ENCODE measurements around the gene PRR12.
A peak's percentile ranks its signal among the peaks of the same experiment; 100 is the strongest.

Gene PRR12

GRCh38 chr19:49567861-49568441, 23.0 kb upstream of the PRR12 start:
- Histone ChIP-seq H3K4me1 (ENCODE audit: control insufficient read depth, low read depth, low read length) (no peaks in the 10 kb centered on the region), H3K27me3 (ENCODE audit: control insufficient read depth, insufficient read depth, low read length) (no peaks in the 10 kb centered on the region), H3K9me3 (ENCODE audit: control insufficient read depth, low read depth, low read length) (no peaks in the 10 kb centered on the region), H3K9ac (ENCODE audit: low read length) (no peak overlapping the region), H3K27ac (ENCODE audit: low read length) (no peak overlapping the region), H3K4me3 (ENCODE audit: low read length) (no peak overlapping the region), H3K36me3 (ENCODE audit: control insufficient read depth, low read depth, low read length) (no peaks in the 10 kb centered on the region)

GRCh38 chr19:49570138-49570856, 20.7 kb upstream of the PRR12 start:
- Histone ChIP-seq H3K9ac (ENCODE audit: low read length) (no peak overlapping the region), H3K9me3 (ENCODE audit: control insufficient read depth, low read depth, low read length) (no peaks in the 10 kb centered on the region), H3K4me1 (ENCODE audit: control insufficient read depth, low read depth, low read length) (no peaks in the 10 kb centered on the region), H3K27ac (ENCODE audit: low read length) (no peak overlapping the region), H3K27me3 (ENCODE audit: control insufficient read depth, insufficient read depth, low read length) (no peaks in the 10 kb centered on the region), H3K4me3 (ENCODE audit: low read length) (no peak overlapping the region), H3K36me3 (ENCODE audit: control insufficient read depth, low read depth, low read length) (peaks cover 9% of the 10 kb centered on the region)

- no peak overlapping the region for H3K9ac ChIP-seq (ENCODE audit: low read length)
These were observed 19.8 kb upstream of the PRR12 start for GRCh38 chr19:49570997-49571676.

GRCh38 chr19:49573009-49573408, 18.0 kb upstream of the PRR12 start:
- H3K4me3 ChIP-seq (ENCODE audit: low read length), result no peak overlapping the region
- no peaks in the 10 kb centered on the region for H3K27me3 ChIP-seq (ENCODE audit: control insufficient read depth, insufficient read depth, low read length)
- H3K9me3 ChIP-seq (ENCODE audit: control insufficient read depth, low read depth, low read length), result no peaks in the 10 kb centered on the region
- no peak overlapping the region for H3K27ac ChIP-seq (ENCODE audit: low read length)
- H3K9ac ChIP-seq (ENCODE audit: low read length), result no peak overlapping the region
- no peaks in the 10 kb centered on the region for H3K4me1 ChIP-seq (ENCODE audit: control insufficient read depth, low read depth, low read length)
- H3K36me3 ChIP-seq (ENCODE audit: control insufficient read depth, low read depth, low read length), result peaks cover 16% of the 10 kb centered on the region

More at GRCh38 chr19:49570997-49571676, 19.8 kb upstream of the PRR12 start:
- Histone ChIP-seq H3K4me3 (ENCODE audit: low read length) (no peak overlapping the region), H3K27ac (ENCODE audit: low read length) (no peak overlapping the region), H3K36me3 (ENCODE audit: control insufficient read depth, low read depth, low read length) (peaks cover 15% of the 10 kb centered on the region), H3K27me3 (ENCODE audit: control insufficient read depth, insufficient read depth, low read length) (no peaks in the 10 kb centered on the region), H3K9me3 (ENCODE audit: control insufficient read depth, low read depth, low read length) (no peaks in the 10 kb centered on the region), H3K4me1 (ENCODE audit: control insufficient read depth, low read depth, low read length) (no peaks in the 10 kb centered on the region)

- Histone ChIP-seq H3K9me3 (ENCODE audit: control insufficient read depth, low read depth, low read length) (no peaks in the 10 kb centered on the region), H3K4me3 (ENCODE audit: low read length) (no peak overlapping the region), H3K27ac (ENCODE audit: low read length) (no peak overlapping the region), H3K36me3 (ENCODE audit: control insufficient read depth, low read depth, low read length) (peaks cover 16% of the 10 kb centered on the region), H3K27me3 (ENCODE audit: control insufficient read depth, insufficient read depth, low read length) (no peaks in the 10 kb centered on the region), H3K4me1 (ENCODE audit: control insufficient read depth, low read depth, low read length) (no peaks in the 10 kb centered on the region), H3K9ac (ENCODE audit: low read length) (no peak overlapping the region)
These were observed 17.6 kb upstream of the PRR12 start for GRCh38 chr19:49573425-49573824.

GRCh38 chr19:49574206-49574755, 16.7 kb upstream of the PRR12 start:
- Histone ChIP-seq H3K9ac (ENCODE audit: low read length) (no peak overlapping the region), H3K27me3 (ENCODE audit: control insufficient read depth, insufficient read depth, low read length) (no peaks in the 10 kb centered on the region), H3K9me3 (ENCODE audit: control insufficient read depth, low read depth, low read length) (no peaks in the 10 kb centered on the region), H3K27ac (ENCODE audit: low read length) (no peak overlapping the region), H3K4me3 (ENCODE audit: low read length) (no peak overlapping the region), H3K4me1 (ENCODE audit: control insufficient read depth, low read depth, low read length) (no peaks in the 10 kb centered on the region), H3K36me3 (ENCODE audit: control insufficient read depth, low read depth, low read length) (peaks cover 16% of the 10 kb centered on the region)

- no peaks in the 10 kb centered on the region for H3K9me3 ChIP-seq (ENCODE audit: control insufficient read depth, low read depth, low read length)
- H3K27me3 ChIP-seq (ENCODE audit: control insufficient read depth, insufficient read depth, low read length), result no peaks in the 10 kb centered on the region
- H3K27ac ChIP-seq (ENCODE audit: low read length), result no peak overlapping the region
- H3K9ac ChIP-seq (ENCODE audit: low read length), result peak overlapping the region; percentile 77
- H3K36me3 ChIP-seq (ENCODE audit: control insufficient read depth, low read depth, low read length), result peaks cover 14% of the 10 kb centered on the region
- peak overlapping the region; percentile 76 for H3K4me3 ChIP-seq (ENCODE audit: low read length)
- no peaks in the 10 kb centered on the region for H3K4me1 ChIP-seq (ENCODE audit: control insufficient read depth, low read depth, low read length)
These were observed 11.8 kb upstream of the PRR12 start for GRCh38 chr19:49579193-49579592.

GRCh38 chr19:49579947-49580263, 11.1 kb upstream of the PRR12 start:
- Histone ChIP-seq H3K9me3 (ENCODE audit: control insufficient read depth, low read depth, low read length) (no peaks in the 10 kb centered on the region), H3K27ac (ENCODE audit: low read length) (no peak overlapping the region), H3K4me1 (ENCODE audit: control insufficient read depth, low read depth, low read length) (peaks cover 3% of the 10 kb centered on the region)

GRCh38 chr19:49580264-49581006, 10.5 kb upstream of the PRR12 start, which contains the start of gene NOSIP:
NOSIP (minus strand) TSS chr19:49580556; CDS start chr19:49560691, 19,865 bp downstream.
- Histone ChIP-seq H3K27ac (ENCODE audit: low read length) (no peak within 1 kb of the TSS), H3K36me3 (ENCODE audit: control insufficient read depth, low read depth, low read length) (peaks cover 6% of the 10 kb centered on the region), H3K4me3 (ENCODE audit: low read length) (peak within 1 kb of the TSS; percentile 76)

More at GRCh38 chr19:49579947-49580263, 11.1 kb upstream of the PRR12 start:
- Histone ChIP-seq H3K9ac (ENCODE audit: low read length) (peak overlapping the region; percentile 77), H3K36me3 (ENCODE audit: control insufficient read depth, low read depth, low read length) (peaks cover 10% of the 10 kb centered on the region), H3K27me3 (ENCODE audit: control insufficient read depth, insufficient read depth, low read length) (no peaks in the 10 kb centered on the region), H3K4me3 (ENCODE audit: low read length) (peak overlapping the region; percentile 76)

GRCh38 chr19:49581007-49581508, 9.9 kb upstream of the PRR12 start, which contains the start of gene PRRG2:
PRRG2 (plus strand) TSS chr19:49581316; CDS start chr19:49583220, 1,904 bp downstream.
- no peaks in the 10 kb centered on the region for H3K27me3 ChIP-seq (ENCODE audit: control insufficient read depth, insufficient read depth, low read length)
- H3K27ac ChIP-seq (ENCODE audit: low read length), result no peak within 1 kb of the TSS
- H3K9me3 ChIP-seq (ENCODE audit: control insufficient read depth, low read depth, low read length), result no peaks in the 10 kb centered on the region
- peaks cover 3% of the 10 kb centered on the region for H3K36me3 ChIP-seq (ENCODE audit: control insufficient read depth, low read depth, low read length)
- peaks cover 8% of the 10 kb centered on the region for H3K4me1 ChIP-seq (ENCODE audit: control insufficient read depth, low read depth, low read length)
- peak within 1 kb of the TSS; percentile 77 for H3K9ac ChIP-seq (ENCODE audit: low read length)
- peak within 1 kb of the TSS; percentile 76 for H3K4me3 ChIP-seq (ENCODE audit: low read length)

More at GRCh38 chr19:49580264-49581006, 10.5 kb upstream of the PRR12 start, which contains the start of gene NOSIP:
- Histone ChIP-seq H3K27me3 (ENCODE audit: control insufficient read depth, insufficient read depth, low read length) (no peaks in the 10 kb centered on the region), H3K9me3 (ENCODE audit: control insufficient read depth, low read depth, low read length) (no peaks in the 10 kb centered on the region), H3K4me1 (ENCODE audit: control insufficient read depth, low read depth, low read length) (peaks cover 5% of the 10 kb centered on the region), H3K9ac (ENCODE audit: low read length) (peak within 1 kb of the TSS; percentile 77)

GRCh38 chr19:49583239-49583638, 7.7 kb upstream of the PRR12 start:
- no peaks in the 10 kb centered on the region for H3K9me3 ChIP-seq (ENCODE audit: control insufficient read depth, low read depth, low read length)
- peaks cover 8% of the 10 kb centered on the region for H3K4me1 ChIP-seq (ENCODE audit: control insufficient read depth, low read depth, low read length)
- no peaks in the 10 kb centered on the region for H3K36me3 ChIP-seq (ENCODE audit: control insufficient read depth, low read depth, low read length)
- no peak overlapping the region for H3K4me3 ChIP-seq (ENCODE audit: low read length)
- H3K27ac ChIP-seq (ENCODE audit: low read length), result no peak overlapping the region
- no peaks in the 10 kb centered on the region for H3K27me3 ChIP-seq (ENCODE audit: control insufficient read depth, insufficient read depth, low read length)
- no peak overlapping the region for H3K9ac ChIP-seq (ENCODE audit: low read length)
